BLaER1 treated with 17β-estradiol and CSF1 and Interleukin-3, amounts not matched to agents 10 nM and 100 nM (cell line): ENCODE measurements around the gene MMP1.
A peak's percentile ranks its signal among the peaks of the same experiment; 100 is the strongest.

Source experiments
- H3K27ac ChIP-seq, 11 experiments: shearing (Covaris generic); formaldehyde crosslinking; 2 replicates each; pipeline ENCODE4 v1.8.1; 2022
- H3K27me3 ChIP-seq, 11 experiments: shearing (Covaris generic); formaldehyde crosslinking; 2 replicates each; pipeline ENCODE4 v1.8.1; 2022
- H3K36me3 ChIP-seq, 11 experiments: shearing (Covaris generic); formaldehyde crosslinking; 2 replicates each; pipeline ENCODE4 v1.8.1; 2022
- H3K4me1 ChIP-seq, 10 experiments: shearing (Covaris generic); formaldehyde crosslinking; 2 replicates each; pipeline ENCODE4 v1.8.1; 2022
- H3K4me2 ChIP-seq, 11 experiments: shearing (Covaris generic); formaldehyde crosslinking; 2 replicates each; pipeline ENCODE4 v1.8.1; 2022
- H3K4me3 ChIP-seq, 10 experiments: shearing (Covaris generic); formaldehyde crosslinking; 2 replicates each; pipeline ENCODE4 v1.8.1; 2022
- H3K9ac ChIP-seq, 11 experiments: shearing (Covaris generic); formaldehyde crosslinking; 2 replicates each; pipeline ENCODE4 v1.8.1; 2022
- H3K9me3 ChIP-seq, 11 experiments: shearing (Covaris generic); formaldehyde crosslinking; replicated peaks in 1 of 11; 2 replicates each; pipeline ENCODE4 v1.8.1; 2022
- H4K20me1 ChIP-seq, 11 experiments: shearing (Covaris generic); formaldehyde crosslinking; 2 replicates each; pipeline ENCODE4 v1.8.1; 2022
- Cebpa-rat ChIP-seq, 11 experiments: shearing (Covaris generic); IDR thresholded peaks; 2 replicates each; pipeline ENCODE4 v1.8.1; 2022

Gene MMP1

DNA sequence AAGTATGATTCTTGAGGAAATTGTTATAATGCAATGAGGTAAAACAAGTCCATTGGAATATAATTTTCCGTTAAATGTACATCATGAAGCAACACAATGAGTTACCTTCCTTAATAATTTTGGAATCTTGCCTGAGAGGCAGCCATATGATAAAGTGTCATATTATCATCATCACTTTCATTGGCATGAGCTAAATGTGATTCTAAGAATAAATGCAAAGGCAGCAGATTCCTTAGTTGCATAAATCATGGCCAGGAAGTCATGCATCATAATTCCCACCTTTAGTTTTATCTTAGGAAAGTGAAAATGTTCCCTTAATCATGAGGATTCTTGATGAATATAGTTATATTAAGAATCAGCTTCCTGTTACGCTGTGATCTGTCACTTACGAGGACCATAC is 14.2 kb upstream of the MMP1 start:
- H3K9me3 ChIP-seq, result peaks cover 0 to 30% (median 10%) of the 10 kb centered on the region in 11 experiments; a peak in 14 of 22 replicates
- H3K9ac ChIP-seq, result no peak overlapping the region
- no peaks in the 10 kb centered on the region for H3K36me3 ChIP-seq
- H3K4me1 ChIP-seq, result peaks cover 0 to 27% (median 0%) of the 10 kb centered on the region in 10 experiments; a peak in 4 of 20 replicates
- no peak overlapping the region for H3K27ac ChIP-seq
- no peaks in the 10 kb centered on the region for H4K20me1 ChIP-seq
- H3K4me2 ChIP-seq, result peak overlapping the region in 1 of 11 experiments; percentile 40; a peak in 1 of 22 replicates
- TF ChIP-seq Cebpa-rat (IDR thresholded peaks at IDR 0.05), result no peak
- H3K27me3 ChIP-seq, result no peaks in the 10 kb centered on the region
- H3K4me3 ChIP-seq, result no peak overlapping the region

DNA sequence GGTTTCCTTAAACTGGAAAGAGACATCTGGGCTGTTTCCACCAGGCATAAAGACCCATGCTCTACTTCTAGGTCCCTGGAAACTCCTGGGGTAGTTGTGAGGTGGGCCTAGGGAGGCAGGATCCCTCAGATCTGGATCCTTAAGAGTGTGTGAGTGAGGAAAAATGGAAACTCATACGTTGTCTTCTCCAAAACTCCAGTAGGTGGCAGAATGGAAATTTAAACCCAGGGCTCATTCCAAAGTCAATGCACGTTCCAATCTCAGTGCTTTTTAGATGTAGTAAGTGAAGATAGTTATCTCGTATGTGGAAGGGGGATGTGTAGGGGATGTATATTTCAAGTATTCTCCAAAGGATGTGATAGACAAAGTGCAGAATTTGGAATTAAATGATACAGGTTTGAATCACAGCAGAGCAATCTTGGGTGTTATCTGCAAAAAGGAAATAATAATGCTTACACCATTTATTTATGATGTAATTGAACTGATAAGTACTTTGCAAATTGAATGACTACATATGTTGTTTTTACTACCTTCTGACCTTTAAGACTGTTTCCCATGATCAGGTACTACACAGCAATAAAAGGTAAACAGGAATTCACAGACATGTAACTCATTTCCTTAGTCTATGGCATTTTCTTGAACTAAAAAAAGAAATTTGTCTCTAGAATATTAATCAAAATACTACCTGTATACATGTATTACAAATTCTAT is 13.1 kb upstream of the MMP1 start:
- Histone ChIP-seq H4K20me1 (no peaks in the 10 kb centered on the region), H3K4me2 (peak overlapping the region in 2 of 11 experiments; percentile 10 to 40; a peak in 3 of 22 replicates), H3K4me1 (peaks cover 0 to 27% (median 0%) of the 10 kb centered on the region in 10 experiments; a peak in 4 of 20 replicates), H3K36me3 (no peaks in the 10 kb centered on the region), H3K27me3 (no peaks in the 10 kb centered on the region), H3K9me3 (peaks cover 0 to 25% (median 10%) of the 10 kb centered on the region in 11 experiments; a peak in 12 of 22 replicates), H3K9ac (peak overlapping the region in 3 of 11 experiments; percentile 22 to 61 (median 56); a peak in 4 of 22 replicates), H3K4me3 (no peak overlapping the region), H3K27ac (peak overlapping the region in 3 of 11 experiments; percentile 37 to 74 (median 45); a peak in 3 of 22 replicates)
- TF ChIP-seq Cebpa-rat (IDR thresholded peaks at IDR 0.05), result no peak

GRCh38 chr11:102809971-102810370 is 12.0 kb upstream of the MMP1 start:
- Histone ChIP-seq H3K27me3 (no peaks in the 10 kb centered on the region), H3K4me1 (peaks cover 0 to 27% (median 0%) of the 10 kb centered on the region in 10 experiments; a peak in 4 of 20 replicates), H4K20me1 (no peaks in the 10 kb centered on the region), H3K36me3 (no peaks in the 10 kb centered on the region), H3K9me3 (peaks cover 0 to 21% (median 10%) of the 10 kb centered on the region in 11 experiments; a peak in 12 of 22 replicates), H3K4me3 (no peak overlapping the region), H3K9ac (peak overlapping the region in 1 of 11 experiments; percentile 44; a peak in 1 of 22 replicates), H3K4me2 (peak overlapping the region in 2 of 11 experiments; percentile 23 to 40; a peak in 1 of 22 replicates), H3K27ac (peak overlapping the region in 1 of 11 experiments; percentile 1; a peak in 2 of 22 replicates)
- TF ChIP-seq Cebpa-rat (IDR thresholded peaks at IDR 0.05), result no peak

GRCh38 chr11:102807921-102808320 is 10.0 kb upstream of the MMP1 start:
- Histone ChIP-seq H3K36me3 (no peaks in the 10 kb centered on the region), H3K27me3 (no peaks in the 10 kb centered on the region), H3K27ac (no peak overlapping the region), H3K4me2 (no peak overlapping the region), H3K9me3 (peaks cover 0 to 20% (median 10%) of the 10 kb centered on the region in 11 experiments; a peak in 12 of 22 replicates), H3K9ac (no peak overlapping the region), H4K20me1 (no peaks in the 10 kb centered on the region), H3K4me3 (no peak overlapping the region), H3K4me1 (peaks cover 0 to 27% (median 0%) of the 10 kb centered on the region in 10 experiments; a peak in 4 of 20 replicates)
- no peak for TF ChIP-seq Cebpa-rat (IDR thresholded peaks at IDR 0.05)

DNA sequence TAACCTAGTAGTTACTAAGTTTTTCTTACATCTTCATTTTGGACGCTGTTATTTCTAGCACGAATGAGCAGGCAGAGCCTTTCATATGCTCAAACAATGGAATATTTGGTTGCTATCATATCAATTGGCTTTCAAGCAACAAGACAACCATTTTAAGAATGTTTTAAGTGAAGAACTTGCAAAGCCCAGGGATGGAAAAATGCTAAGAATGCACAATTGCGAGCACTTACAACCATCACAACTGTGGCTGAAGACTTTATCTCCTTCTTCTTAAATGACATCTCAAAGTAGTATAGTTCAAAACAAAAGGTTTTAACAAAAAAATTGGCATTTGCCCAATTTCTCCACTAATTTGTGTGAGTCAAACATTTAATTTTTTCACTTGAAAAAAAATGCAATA is 8.3 kb upstream of the MMP1 start:
- no peaks in the 10 kb centered on the region for H3K27me3 ChIP-seq
- no peak for TF ChIP-seq Cebpa-rat (IDR thresholded peaks at IDR 0.05)
- no peak overlapping the region for H3K9ac ChIP-seq
- H3K4me1 ChIP-seq, result peaks cover 0 to 24% (median 0%) of the 10 kb centered on the region in 10 experiments; a peak in 4 of 20 replicates
- no peaks in the 10 kb centered on the region for H3K36me3 ChIP-seq
- no peaks in the 10 kb centered on the region for H4K20me1 ChIP-seq
- no peak overlapping the region for H3K4me3 ChIP-seq
- no peak overlapping the region for H3K27ac ChIP-seq
- H3K4me2 ChIP-seq, result no peak overlapping the region
- peaks cover 0 to 20% (median 10%) of the 10 kb centered on the region in 11 experiments; a peak in 12 of 22 replicates for H3K9me3 ChIP-seq

GRCh38 chr11:102802341-102802740 is 4.4 kb upstream of the MMP1 start:
- Histone ChIP-seq H3K27me3 (no peaks in the 10 kb centered on the region), H3K4me1 (peaks cover 0 to 48% (median 2%) of the 10 kb centered on the region in 10 experiments; a peak in 8 of 20 replicates), H3K36me3 (no peaks in the 10 kb centered on the region), H3K9me3 (peaks cover 0 to 6% (median 0%) of the 10 kb centered on the region in 11 experiments; a peak in 5 of 22 replicates), H4K20me1 (no peaks in the 10 kb centered on the region), H3K27ac (no peak overlapping the region), H3K9ac (no peak overlapping the region), H3K4me2 (no peak overlapping the region; a peak in 2 of 22 replicates), H3K4me3 (no peak overlapping the region)
- no peak for TF ChIP-seq Cebpa-rat (IDR thresholded peaks at IDR 0.05)

DNA sequence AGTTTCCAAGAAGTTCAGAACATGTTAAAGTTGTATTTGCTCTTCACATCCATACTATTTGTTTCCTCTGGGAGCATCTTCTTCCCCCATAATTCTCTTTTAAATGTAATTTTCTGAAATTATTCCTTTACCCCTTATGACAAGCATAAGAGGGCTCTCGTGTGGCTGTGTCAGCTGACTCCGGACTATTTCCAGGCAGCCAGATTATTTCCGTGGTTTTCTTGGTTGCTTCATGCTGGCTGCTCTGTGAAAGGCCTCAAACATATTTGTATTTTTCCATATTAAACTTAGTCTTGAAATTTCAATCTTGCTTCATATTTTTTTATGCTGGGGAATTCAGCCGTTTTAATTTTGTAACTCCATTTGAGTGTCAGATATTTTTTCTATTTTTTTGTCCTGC is 2.8 kb upstream of the MMP1 start:
- Histone ChIP-seq H3K36me3 (no peaks in the 10 kb centered on the region), H3K4me2 (peak overlapping the region in 2 of 11 experiments; percentile 18 to 25; a peak in 3 of 22 replicates), H3K9ac (no peak overlapping the region), H3K27ac (no peak overlapping the region), H4K20me1 (no peaks in the 10 kb centered on the region), H3K9me3 (no peaks in the 10 kb centered on the region), H3K4me3 (no peak overlapping the region), H3K27me3 (no peaks in the 10 kb centered on the region), H3K4me1 (peaks cover 0 to 52% (median 2%) of the 10 kb centered on the region in 10 experiments; a peak in 8 of 20 replicates)
- no peak for TF ChIP-seq Cebpa-rat (IDR thresholded peaks at IDR 0.05)

DNA sequence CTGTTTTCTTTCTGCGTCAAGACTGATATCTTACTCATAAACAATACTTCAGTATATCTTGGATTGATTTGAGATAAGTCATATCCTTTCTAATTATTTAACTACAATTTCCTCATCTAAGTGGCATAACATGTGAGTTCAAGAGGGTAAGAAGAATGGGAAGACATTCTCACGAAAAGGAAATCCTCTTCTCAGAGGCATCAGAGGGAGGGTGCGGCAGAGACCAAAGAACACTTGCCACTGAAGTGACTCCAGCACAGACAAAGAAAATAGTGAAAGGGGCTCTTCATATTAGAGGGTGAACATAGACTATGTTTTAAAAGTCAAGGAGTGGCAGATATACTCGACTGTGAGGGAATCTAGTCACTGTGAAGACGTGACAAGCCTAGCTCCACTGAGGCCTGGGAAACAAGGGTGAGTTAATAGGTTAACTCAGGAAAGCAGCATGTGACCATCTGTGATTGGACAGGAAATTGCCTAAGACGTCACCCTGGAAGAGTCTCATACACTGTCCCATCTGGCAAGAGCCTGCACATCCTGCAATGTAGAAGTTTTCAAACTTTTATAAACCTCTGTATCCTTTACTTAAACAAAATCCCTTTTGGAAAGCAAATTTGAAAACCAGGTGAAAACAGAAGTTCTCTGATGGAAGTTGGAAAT is 1.9 kb upstream of the MMP1 start:
- Histone ChIP-seq H3K9me3 (no peaks in the 10 kb centered on the region), H3K27ac (no peak overlapping the region), H3K4me2 (peak overlapping the region in 3 of 11 experiments; percentile 25 to 46 (median 29); a peak in 5 of 22 replicates), H3K9ac (no peak overlapping the region), H3K4me3 (no peak overlapping the region), H3K27me3 (no peaks in the 10 kb centered on the region), H3K4me1 (peaks cover 0 to 58% (median 2%) of the 10 kb centered on the region in 10 experiments; a peak in 8 of 20 replicates), H3K36me3 (no peaks in the 10 kb centered on the region), H4K20me1 (no peaks in the 10 kb centered on the region)
- no peak for TF ChIP-seq Cebpa-rat (IDR thresholded peaks at IDR 0.05)

DNA sequence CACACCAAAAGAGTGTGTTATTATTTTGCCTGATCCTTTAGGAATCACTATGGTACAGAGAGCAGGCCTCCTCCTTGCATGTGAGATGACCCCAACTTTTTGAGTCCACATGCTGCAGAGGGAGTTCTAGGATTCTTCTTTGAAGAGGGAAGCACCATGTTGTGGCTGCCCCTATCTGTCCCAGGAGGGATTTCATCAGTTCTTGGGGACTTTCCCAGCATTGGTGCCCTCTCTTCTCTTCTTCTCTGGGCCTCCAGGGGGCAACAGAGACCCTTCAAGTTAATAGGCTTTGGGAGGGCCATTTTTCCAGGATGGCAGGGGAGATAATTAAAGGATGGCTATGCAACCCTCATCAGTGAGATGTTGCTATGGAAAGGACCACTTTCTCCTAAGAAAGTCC is 3.6 kb downstream of the MMP1 start:
- peaks cover 0 to 60% (median 0%) of the 10 kb centered on the region in 10 experiments; a peak in 5 of 20 replicates for H3K4me1 ChIP-seq
- H3K27me3 ChIP-seq, result no peaks in the 10 kb centered on the region
- peak overlapping the region in 2 of 11 experiments; percentile 31 to 40; a peak in 5 of 22 replicates for H3K4me2 ChIP-seq
- H3K9ac ChIP-seq, result no peak overlapping the region
- TF ChIP-seq Cebpa-rat (IDR thresholded peaks at IDR 0.05), result no peak
- H3K4me3 ChIP-seq, result no peak overlapping the region
- no peaks in the 10 kb centered on the region for H3K36me3 ChIP-seq
- peak overlapping the region in 2 of 11 experiments; percentile 23 to 56; a peak in 2 of 22 replicates for H3K27ac ChIP-seq
- no peaks in the 10 kb centered on the region for H4K20me1 ChIP-seq
- no peaks in the 10 kb centered on the region for H3K9me3 ChIP-seq
